ENCODE results near the gene ROBO4.

Gene ROBO4

GRCh38 chr11:124844664-124845079 is 53.0 kb downstream of the ROBO4 start:
- Histone ChIP-seq H4K20me1 (ENCODE audit: control insufficient read depth, insufficient read depth, low read depth, low read length) (no peaks in the 10 kb centered on the region), H3K4me1 (ENCODE audit: control insufficient read depth, low read length) (no peaks in the 10 kb centered on the region), H3K9me3 (ENCODE audit: control insufficient read depth, insufficient read depth, low read length) (no peaks in the 10 kb centered on the region), H3K27me3 (ENCODE audit: control insufficient read depth, low read length) (peaks cover 95% of the 10 kb centered on the region), H3K4me2 (ENCODE audit: low read length) (no peak overlapping the region), H3K79me2 (ENCODE audit: control insufficient read depth, low read length) (no peaks in the 10 kb centered on the region), H3F3A (ENCODE audit: control insufficient read depth, insufficient read depth) (no peaks in the 10 kb centered on the region), H3K4me3 (ENCODE audit: low read length) (no peak overlapping the region), H3K36me3 (ENCODE audit: control insufficient read depth, low read length) (no peaks in the 10 kb centered on the region), H3K9me2 (replicated peaks; ENCODE audit: control insufficient read depth, low read length) (no peaks in the 10 kb centered on the region), H3K27ac (ENCODE audit: low read depth, low read length) (no peak overlapping the region)
- no peak for TF ChIP-seq EZH2phosphoT487 (IDR thresholded peaks at IDR 0.05; ENCODE audit: borderline replicate concordance, low read length)

GRCh38 chr11:124843616-124843910 is 54.1 kb downstream of the ROBO4 start:
- no peaks in the 10 kb centered on the region for H3K4me1 ChIP-seq (ENCODE audit: control insufficient read depth, low read length)
- H3K27me3 ChIP-seq (ENCODE audit: control insufficient read depth, low read length): peaks cover 98% of the 10 kb centered on the region
- no peaks in the 10 kb centered on the region for H3K79me2 ChIP-seq (ENCODE audit: control insufficient read depth, low read length)

GRCh38 chr11:124842305-124842704 is 55.4 kb downstream of the ROBO4 start:
- H3K27ac ChIP-seq (ENCODE audit: low read depth, low read length): no peak overlapping the region
- H4K20me1 ChIP-seq (ENCODE audit: control insufficient read depth, insufficient read depth, low read depth, low read length): no peaks in the 10 kb centered on the region
- H3K4me3 ChIP-seq (ENCODE audit: low read length): no peak overlapping the region
- no peak for TF ChIP-seq CTCF (IDR thresholded peaks at IDR 0.05; ENCODE audit: low read depth, low read length, poor library complexity, severe bottlenecking)
- no peak for TF ChIP-seq EZH2phosphoT487 (IDR thresholded peaks at IDR 0.05; ENCODE audit: borderline replicate concordance, low read length)
- H3K27me3 ChIP-seq (ENCODE audit: control insufficient read depth, low read length): peaks cover 90% of the 10 kb centered on the region
- H3K9me2 ChIP-seq (replicated peaks; ENCODE audit: control insufficient read depth, low read length): no peaks in the 10 kb centered on the region
- H3F3A ChIP-seq (ENCODE audit: control insufficient read depth, insufficient read depth): no peaks in the 10 kb centered on the region
- peaks cover 2% of the 10 kb centered on the region for H3K4me1 ChIP-seq (ENCODE audit: control insufficient read depth, low read length)
- no peak overlapping the region for H3K4me2 ChIP-seq (ENCODE audit: low read length)
- H3K36me3 ChIP-seq (ENCODE audit: control insufficient read depth, low read length): no peaks in the 10 kb centered on the region
- H3K9me3 ChIP-seq (ENCODE audit: control insufficient read depth, insufficient read depth, low read length): no peaks in the 10 kb centered on the region
- H3K79me2 ChIP-seq (ENCODE audit: control insufficient read depth, low read length): no peaks in the 10 kb centered on the region

More at GRCh38 chr11:124843616-124843910, 54.1 kb downstream of the ROBO4 start:
- TF ChIP-seq EZH2phosphoT487 (IDR thresholded peaks at IDR 0.05; ENCODE audit: borderline replicate concordance, low read length): no peak
- no peak for TF ChIP-seq CTCF (IDR thresholded peaks at IDR 0.05; ENCODE audit: low read depth, low read length, poor library complexity, severe bottlenecking)
- no peaks in the 10 kb centered on the region for H4K20me1 ChIP-seq (ENCODE audit: control insufficient read depth, insufficient read depth, low read depth, low read length)
- no peaks in the 10 kb centered on the region for H3K9me2 ChIP-seq (replicated peaks; ENCODE audit: control insufficient read depth, low read length)
- H3K4me2 ChIP-seq (ENCODE audit: low read length): no peak overlapping the region
- no peak overlapping the region for H3K27ac ChIP-seq (ENCODE audit: low read depth, low read length)
- no peaks in the 10 kb centered on the region for H3K9me3 ChIP-seq (ENCODE audit: control insufficient read depth, insufficient read depth, low read length)
- H3K36me3 ChIP-seq (ENCODE audit: control insufficient read depth, low read length): no peaks in the 10 kb centered on the region
- H3K4me3 ChIP-seq (ENCODE audit: low read length): no peak overlapping the region
- no peaks in the 10 kb centered on the region for H3F3A ChIP-seq (ENCODE audit: control insufficient read depth, insufficient read depth)

GRCh38 chr11:124841840-124842239 is 55.8 kb downstream of the ROBO4 start:
- Histone ChIP-seq H3K4me2 (ENCODE audit: low read length) (no peak overlapping the region), H3K36me3 (ENCODE audit: control insufficient read depth, low read length) (no peaks in the 10 kb centered on the region), H3K27me3 (ENCODE audit: control insufficient read depth, low read length) (peaks cover 86% of the 10 kb centered on the region), H3K4me1 (ENCODE audit: control insufficient read depth, low read length) (peaks cover 6% of the 10 kb centered on the region), H3K9me2 (replicated peaks; ENCODE audit: control insufficient read depth, low read length) (no peaks in the 10 kb centered on the region), H3K9me3 (ENCODE audit: control insufficient read depth, insufficient read depth, low read length) (no peaks in the 10 kb centered on the region), H3K79me2 (ENCODE audit: control insufficient read depth, low read length) (no peaks in the 10 kb centered on the region), H3F3A (ENCODE audit: control insufficient read depth, insufficient read depth) (0 out of 2 replicates have a peak, but pooled peaks cover 2% of the 10 kb centered on the region), H4K20me1 (ENCODE audit: control insufficient read depth, insufficient read depth, low read depth, low read length) (no peaks in the 10 kb centered on the region), H3K27ac (ENCODE audit: low read depth, low read length) (no peak overlapping the region), H3K4me3 (ENCODE audit: low read length) (no peak overlapping the region)
- TF ChIP-seq CTCF (IDR thresholded peaks at IDR 0.05; ENCODE audit: low read depth, low read length, poor library complexity, severe bottlenecking) (no peak), EZH2phosphoT487 (IDR thresholded peaks at IDR 0.05; ENCODE audit: borderline replicate concordance, low read length) (no peak)
